Common myeloid progenitor, CD34-positive (primary cell): ENCODE data around the gene MYOZ2.

Experiments
- CTCF ChIA-PET: fragments of 350-600 bp; sonication (Branson Sonifier 250); formaldehyde crosslinking; loops from one replicate; lab custom pipeline; 2021; ENCODE audit warnings: antibody characterized with exemption; lab: Charles Lee
- POLR2A ChIA-PET: fragments of 350-600 bp; sonication (Branson Sonifier 250); formaldehyde crosslinking; loops from one replicate; lab custom pipeline; 2021; ENCODE audit warnings: antibody characterized with exemption; lab: Charles Lee
- DNase-seq, 3 donors: peaks; one replicate each; pipeline versions ENCODE4 v3.0.0 to v3.0.0-alpha.2; 2013
- H3K27ac ChIP-seq, 2 experiments: 1 replicate in 1 of 2; 2 replicates in 1 of 2; pipeline ENCODE4 v1.7.0; 2013; ENCODE audit warnings: inconsistent platforms in 2 of 2, low read length in 2 of 2, mild to moderate bottlenecking in 2 of 2, low read depth in 1 of 2, moderate library complexity in 1 of 2; ENCODE audit not compliant: severe bottlenecking in 2 of 2, insufficient read depth in 1 of 2, poor library complexity in 1 of 2
- H3K27me3 ChIP-seq, 5 experiments: replicated peaks in 2 of 5; 1 replicate in 3 of 5; 2 replicates in 2 of 5; pipeline versions ENCODE4 v1.6.1 to v1.7.0; 2013; ENCODE audit warnings: low read length in 4 of 5, mild to moderate bottlenecking in 2 of 5, moderate library complexity in 2 of 5, inconsistent platforms in 1 of 5; ENCODE audit not compliant: insufficient read depth in 5 of 5, control insufficient read depth in 4 of 5
- H3K36me3 ChIP-seq, 4 experiments: 1 replicate in 2 of 4; 2 replicates in 2 of 4; pipeline versions ENCODE4 v1.6.1 to v1.7.0; 2013; ENCODE audit warnings: low read length in 3 of 4, control low read depth in 1 of 4, mild to moderate bottlenecking in 1 of 4; ENCODE audit not compliant: control insufficient read depth in 4 of 4, insufficient read depth in 4 of 4
- H3K4me1 ChIP-seq, 4 experiments: 1 replicate in 3 of 4; 2 replicates in 1 of 4; pipeline versions ENCODE4 v1.6.1 to v1.7.1; 2013; ENCODE audit warnings: low read length in 3 of 4, mild to moderate bottlenecking in 3 of 4, control low read depth in 1 of 4, inconsistent platforms in 1 of 4, moderate library complexity in 1 of 4; ENCODE audit not compliant: control insufficient read depth in 4 of 4, insufficient read depth in 4 of 4; ENCODE audit errors: control extremely low read depth in 1 of 4
- H3K4me3 ChIP-seq, 7 experiments: 1 replicate in 4 of 7; 2 replicates in 3 of 7; pipeline versions ENCODE4 v1.5.1 to v1.7.0; 2013; ENCODE audit warnings: mild to moderate bottlenecking in 7 of 7, low read length in 6 of 7, moderate library complexity in 6 of 7, inconsistent platforms in 2 of 7, low read depth in 2 of 7, control low read depth in 1 of 7; ENCODE audit not compliant: insufficient read depth in 4 of 7, control insufficient read depth in 1 of 7; ENCODE audit errors: extremely low read depth in 1 of 7
- H3K9me3 ChIP-seq, 5 experiments: 1 replicate in 4 of 5; 2 replicates in 1 of 5; pipeline versions ENCODE4 v1.6.1 to v1.7.1; 2013; ENCODE audit warnings: low read length in 4 of 5, mild to moderate bottlenecking in 2 of 5, inconsistent platforms in 1 of 5, low read depth in 1 of 5, moderate library complexity in 1 of 5; ENCODE audit not compliant: control insufficient read depth in 4 of 5, insufficient read depth in 2 of 5; ENCODE audit errors: control extremely low read depth in 1 of 5
- WGBS: methylation state at CpG from one replicate; pipeline ENCODE4 v1.1.5; 2013; ENCODE audit not compliant: insufficient coverage; 5-methylcytosine and 5-hydroxymethylcytosine counted together

MYOZ2 gene

GRCh38 chr4:119110121-119110520 is 25.5 kb upstream of the MYOZ2 start:
- Histone ChIP-seq H3K4me1 (peaks cover 0 to 37% (median 13%) of the 10 kb centered on the region in 4 experiments), H3K9me3 (no peaks in the 10 kb centered on the region), H3K36me3 (no peaks in the 10 kb centered on the region), H3K4me3 (no peak overlapping the region), H3K27ac (no peak overlapping the region), H3K27me3 (no peaks in the 10 kb centered on the region)
- 100% methylated on average over 1 of the region's 2 CpGs for WGBS
- no peak for DNase-seq
- POLR2A ChIA-PET = no interaction called here
- CTCF ChIA-PET = interaction anchor here (0.6 to 1.4 kb wide), 3 partner anchors 14 to 68 kb away, joined by 3 to 4 read pairs (median 3); no protein-coding TSS in a partner anchor

GRCh38 chr4:119111296-119111695 is 24.3 kb upstream of the MYOZ2 start:
- Histone ChIP-seq H3K27me3 (no peaks in the 10 kb centered on the region), H3K4me3 (no peak overlapping the region), H3K4me1 (peaks cover 0 to 25% (median 9%) of the 10 kb centered on the region in 4 experiments), H3K27ac (no peak overlapping the region), H3K36me3 (no peaks in the 10 kb centered on the region), H3K9me3 (no peaks in the 10 kb centered on the region)
- ChIA-PET CTCF (interaction anchor here (1.5 kb wide), 1 partner anchor 24 kb away, joined by 3 read pairs; the partner anchor contains the start of gene MYOZ2), POLR2A (no interaction called here)
- DNase-seq = no peak

- DNase-seq = peak; percentile 78 to 94 (median 89)
- H3K9me3 ChIP-seq = no peaks in the 10 kb centered on the region
- H3K27ac ChIP-seq = peak overlapping the region in 1 of 2 experiments; percentile 40
- peaks cover 0 to 22% (median 10%) of the 10 kb centered on the region in 4 experiments for H3K4me1 ChIP-seq
- CTCF ChIA-PET = no interaction called here
- POLR2A ChIA-PET = interaction anchor here (0.6 kb wide), 1 partner anchor 1810 kb away, joined by 5 read pairs; no protein-coding TSS in a partner anchor
- no peak overlapping the region for H3K4me3 ChIP-seq
- H3K36me3 ChIP-seq = no peaks in the 10 kb centered on the region
- no peaks in the 10 kb centered on the region for H3K27me3 ChIP-seq
These were observed 22.5 kb upstream of the MYOZ2 start for GRCh38 chr4:119113033-119113655.

- no peak overlapping the region for H3K27ac ChIP-seq
- H3K27me3 ChIP-seq = no peaks in the 10 kb centered on the region
- no peak for DNase-seq
- H3K36me3 ChIP-seq = no peaks in the 10 kb centered on the region
- no peak overlapping the region for H3K4me3 ChIP-seq
- ChIA-PET POLR2A (no interaction called here), CTCF (interaction anchor here (1.2 kb wide), 1 partner anchor 22 kb away, joined by 3 read pairs; no protein-coding TSS in a partner anchor)
- WGBS = 100% methylated on average over 2 of the region's 4 CpGs
- no peaks in the 10 kb centered on the region for H3K9me3 ChIP-seq
- peaks cover 3 to 24% (median 13%) of the 10 kb centered on the region in 4 experiments for H3K4me1 ChIP-seq
These were observed 19.6 kb upstream of the MYOZ2 start for GRCh38 chr4:119116021-119116420.

GRCh38 chr4:119116925-119117900 is 18.4 kb upstream of the MYOZ2 start:
- no peaks in the 10 kb centered on the region for H3K27me3 ChIP-seq
- H3K27ac ChIP-seq = no peak overlapping the region
- no peak overlapping the region for H3K4me3 ChIP-seq
- H3K36me3 ChIP-seq = no peaks in the 10 kb centered on the region
- POLR2A ChIA-PET = no interaction called here
- H3K9me3 ChIP-seq = no peaks in the 10 kb centered on the region
- DNase-seq = no peak
- CTCF ChIA-PET = interaction anchor here (1.0 to 1.2 kb wide), 2 partner anchors 9 to 21 kb away, joined by 3 to 4 read pairs; no protein-coding TSS in a partner anchor
- peaks cover 3 to 23% (median 13%) of the 10 kb centered on the region in 4 experiments for H3K4me1 ChIP-seq
- 93% methylated on average over 2 of the region's 3 CpGs for WGBS

- H3K36me3 ChIP-seq = no peaks in the 10 kb centered on the region
- POLR2A ChIA-PET = no interaction called here
- 0% methylated on average over 1 of the region's 2 CpGs for WGBS
- no peak overlapping the region for H3K4me3 ChIP-seq
- peak in 2 of 3 donors; percentile 58 to 72 for DNase-seq
- no peaks in the 10 kb centered on the region for H3K27me3 ChIP-seq
- H3K27ac ChIP-seq = no peak overlapping the region
- CTCF ChIA-PET = no interaction called here
- H3K9me3 ChIP-seq = no peaks in the 10 kb centered on the region
- H3K4me1 ChIP-seq = peaks cover 3 to 12% (median 8%) of the 10 kb centered on the region in 4 experiments
These were observed 17.2 kb upstream of the MYOZ2 start for GRCh38 chr4:119118397-119118796.
